Measurements from ENCODE around the gene GRIN3B.

The GRIN3B gene

GRCh38 chr19:1041835-1042685 lies 41.8 kb downstream of the GRIN3B start:
- DNase-seq (ENCODE audit: low read depth in 3 of 3), result no peak

DNA sequence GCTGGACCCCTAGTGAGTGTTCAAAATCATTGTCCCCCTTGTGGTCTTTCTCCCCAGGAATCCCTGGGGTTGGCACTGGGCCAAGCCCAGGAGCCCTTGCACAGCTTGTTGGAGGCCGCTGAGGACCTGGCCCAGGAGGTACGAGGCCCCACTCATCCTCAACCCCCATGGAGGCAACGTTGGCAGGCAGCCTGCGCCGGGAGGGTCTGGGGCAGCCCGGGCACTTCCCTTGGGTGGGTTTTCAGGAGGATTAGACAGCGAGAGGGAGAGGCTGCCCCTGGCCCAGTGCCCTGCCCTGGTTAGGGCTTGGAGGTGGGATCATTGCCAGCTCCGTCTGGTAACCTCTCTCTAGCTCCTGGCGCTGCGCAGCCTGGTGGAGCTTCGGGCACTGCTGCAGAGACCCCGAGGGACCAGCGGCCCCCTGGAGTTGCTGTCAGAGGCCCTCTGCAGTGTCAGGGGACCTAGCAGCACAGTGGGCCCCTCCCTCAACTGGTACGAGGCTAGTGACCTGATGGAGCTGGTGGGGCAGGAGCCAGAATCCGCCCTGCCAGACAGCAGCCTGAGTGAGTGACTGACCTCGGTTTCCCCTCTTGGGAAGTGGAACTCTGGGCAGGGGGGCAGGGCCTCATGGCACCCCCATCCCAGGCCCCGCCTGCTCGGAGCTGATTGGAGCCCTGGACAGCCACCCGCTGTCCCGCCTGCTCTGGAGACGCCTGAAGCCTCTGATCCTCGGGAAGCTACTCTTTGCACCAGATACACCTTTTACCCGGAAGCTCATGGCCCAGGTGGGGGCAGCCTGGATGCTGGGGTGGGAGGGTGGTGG lies 42.7 kb downstream of the GRIN3B start:
- DNase-seq (ENCODE audit: low read depth in 3 of 3), result no peak

DNA sequence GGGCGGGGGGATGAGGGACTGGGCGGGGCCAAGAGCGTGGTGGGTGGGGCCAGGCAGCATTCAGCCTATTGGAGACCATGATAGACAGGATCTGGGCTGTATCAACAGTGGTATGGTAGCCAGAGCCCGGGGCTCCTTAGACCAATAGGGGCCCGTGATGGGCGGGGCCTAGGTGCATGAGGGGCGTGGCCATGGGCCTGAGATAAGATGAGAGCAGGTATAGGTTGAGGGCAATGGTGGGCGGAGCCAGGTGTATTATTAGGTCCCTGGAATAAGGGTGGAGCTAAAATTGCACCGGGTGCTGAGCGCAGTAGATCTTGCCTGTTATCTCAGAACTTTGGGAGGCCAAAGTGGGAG lies 45.0 kb downstream of the GRIN3B start:
- DNase-seq (ENCODE audit: low read depth in 3 of 3), result no peak

GRCh38 chr19:1046117-1046626 lies 46.0 kb downstream of the GRIN3B start:
- no peak for DNase-seq (ENCODE audit: low read depth in 3 of 3)

DNA sequence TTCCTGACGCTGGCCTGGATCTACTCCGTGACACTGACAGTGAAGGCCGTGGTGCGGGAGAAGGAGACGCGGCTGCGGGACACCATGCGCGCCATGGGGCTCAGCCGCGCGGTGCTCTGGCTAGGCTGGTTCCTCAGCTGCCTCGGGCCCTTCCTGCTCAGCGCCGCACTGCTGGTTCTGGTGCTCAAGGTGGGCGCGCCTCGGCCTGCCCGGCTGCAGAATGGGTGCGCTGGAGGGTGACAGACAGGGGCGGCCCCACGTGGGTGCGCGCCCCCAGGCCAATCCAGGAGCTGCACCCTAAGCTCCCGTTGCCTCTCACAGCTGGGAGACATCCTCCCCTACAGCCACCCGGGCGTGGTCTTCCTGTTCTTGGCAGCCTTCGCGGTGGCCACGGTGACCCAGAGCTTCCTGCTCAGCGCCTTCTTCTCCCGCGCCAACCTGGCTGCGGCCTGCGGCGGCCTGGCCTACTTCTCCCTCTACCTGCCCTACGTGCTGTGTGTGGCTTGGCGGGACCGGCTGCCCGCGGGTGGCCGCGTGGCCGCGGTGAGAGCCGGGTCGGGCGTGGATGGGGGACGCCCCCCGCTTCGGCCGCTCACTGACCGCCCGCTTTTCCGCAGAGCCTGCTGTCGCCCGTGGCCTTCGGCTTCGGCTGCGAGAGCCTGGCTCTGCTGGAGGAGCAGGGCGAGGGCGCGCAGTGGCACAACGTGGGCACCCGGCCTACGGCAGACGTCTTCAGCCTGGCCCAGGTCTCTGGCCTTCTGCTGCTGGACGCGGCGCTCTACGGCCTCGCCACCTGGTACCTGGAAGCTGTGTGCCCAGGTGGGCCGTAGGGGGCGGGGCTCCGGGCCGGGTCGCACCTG lies 46.8 kb downstream of the GRIN3B start:
- no peak for DNase-seq (ENCODE audit: low read depth in 3 of 3)

GRCh38 chr19:1047696-1048147 lies 47.5 kb downstream of the GRIN3B start:
- DNase-seq (ENCODE audit: low read depth in 3 of 3), result no peak

- DNase-seq (ENCODE audit: low read depth in 3 of 3), result no peak
These were observed 48.9 kb downstream of the GRIN3B start for GRCh38 chr19:1049106-1049505.

- no peak for DNase-seq (ENCODE audit: low read depth in 3 of 3)
These were observed 49.6 kb downstream of the GRIN3B start for GRCh38 chr19:1049800-1050199.

- DNase-seq (ENCODE audit: low read depth in 3 of 3), result no peak
These were observed 51.0 kb downstream of the GRIN3B start for GRCh38 chr19:1050989-1051788.

- DNase-seq (ENCODE audit: low read depth in 3 of 3), result no peak
These were observed 51.6 kb downstream of the GRIN3B start for GRCh38 chr19:1051791-1052190.

GRCh38 chr19:1052349-1052975 lies 52.2 kb downstream of the GRIN3B start:
- DNase-seq (ENCODE audit: low read depth in 3 of 3), result no peak

DNA sequence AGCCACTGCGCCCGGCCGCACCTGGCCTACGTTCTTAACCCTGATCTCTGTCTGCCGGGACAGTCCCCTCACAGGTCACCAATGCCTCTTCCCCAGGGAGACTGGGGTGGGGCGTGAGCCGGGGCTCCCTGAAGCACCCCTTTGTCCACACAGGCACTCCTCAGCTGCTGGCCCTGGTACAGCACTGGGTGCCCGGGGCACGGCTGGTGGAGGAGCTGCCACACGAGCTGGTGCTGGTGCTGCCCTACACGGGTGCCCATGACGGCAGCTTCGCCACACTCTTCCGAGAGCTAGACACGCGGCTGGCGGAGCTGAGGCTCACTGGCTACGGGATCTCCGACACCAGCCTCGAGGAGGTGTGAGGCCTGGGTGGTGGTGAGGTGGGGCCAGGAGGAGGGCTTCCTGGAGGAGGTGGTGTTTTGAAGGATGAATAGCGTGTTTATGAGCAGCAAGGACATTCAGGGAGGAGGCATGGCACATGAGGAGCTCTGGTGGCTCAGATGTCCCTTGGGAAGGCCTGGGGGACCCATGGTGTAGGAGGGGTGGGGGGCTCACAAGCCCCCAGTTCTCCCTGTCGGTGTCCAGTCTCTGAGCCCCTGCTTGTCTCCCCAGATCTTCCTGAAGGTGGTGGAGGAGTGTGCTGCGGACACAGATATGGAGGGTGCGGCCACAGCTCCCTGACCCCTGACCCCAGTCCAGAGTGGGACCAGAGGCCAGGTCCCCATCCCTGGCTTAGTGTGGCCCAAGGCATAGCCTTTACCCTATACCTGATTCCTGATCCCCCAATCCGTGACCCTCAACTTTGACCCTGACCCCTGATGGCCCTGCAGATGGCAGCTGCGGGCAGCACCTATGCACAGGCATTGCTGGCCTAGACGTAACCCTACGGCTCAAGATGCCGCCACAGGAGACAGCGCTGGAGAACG lies 53.2 kb downstream of the GRIN3B start:
- DNase-seq (ENCODE audit: low read depth in 3 of 3), result no peak

DNA sequence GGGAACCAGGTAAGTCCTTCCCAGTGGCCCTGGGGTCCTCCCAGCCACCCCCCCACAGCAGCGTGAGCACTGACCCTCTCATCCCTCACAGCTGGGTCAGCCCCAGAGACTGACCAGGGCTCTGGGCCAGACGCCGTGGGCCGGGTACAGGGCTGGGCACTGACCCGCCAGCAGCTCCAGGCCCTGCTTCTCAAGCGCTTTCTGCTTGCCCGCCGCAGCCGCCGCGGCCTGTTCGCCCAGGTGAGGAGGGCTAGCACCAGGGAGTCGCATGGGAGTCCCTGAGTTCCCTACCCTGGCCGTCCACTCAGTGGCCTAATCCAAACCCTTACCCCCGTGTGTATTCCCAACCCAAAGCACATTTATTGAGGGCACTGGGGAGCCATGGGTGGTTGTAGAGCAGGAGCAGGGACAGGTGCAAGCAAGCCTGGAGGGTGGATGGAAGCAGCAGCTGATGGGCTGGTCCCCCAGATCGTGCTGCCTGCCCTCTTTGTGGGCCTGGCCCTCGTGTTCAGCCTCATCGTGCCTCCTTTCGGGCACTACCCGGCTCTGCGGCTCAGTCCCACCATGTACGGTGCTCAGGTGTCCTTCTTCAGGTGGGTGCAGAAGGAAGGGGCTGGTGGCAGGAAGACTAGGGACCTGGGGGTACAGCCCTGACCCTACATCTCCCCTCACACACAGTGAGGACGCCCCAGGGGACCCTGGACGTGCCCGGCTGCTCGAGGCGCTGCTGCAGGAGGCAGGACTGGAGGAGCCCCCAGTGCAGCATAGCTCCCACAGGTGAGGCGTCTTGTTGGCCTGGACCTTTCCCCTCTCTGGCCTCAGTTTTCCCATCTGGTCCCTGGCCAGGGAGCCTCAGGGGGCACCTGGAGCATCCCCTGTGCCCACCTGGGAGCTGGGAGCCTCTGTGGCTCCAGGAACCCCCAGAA lies 54.1 kb downstream of the GRIN3B start:
- no peak for DNase-seq (ENCODE audit: low read depth in 3 of 3)

GRCh38 chr19:1055028-1055425 lies 54.8 kb downstream of the GRIN3B start:
- no peak for DNase-seq (ENCODE audit: low read depth in 3 of 3)

DNA sequence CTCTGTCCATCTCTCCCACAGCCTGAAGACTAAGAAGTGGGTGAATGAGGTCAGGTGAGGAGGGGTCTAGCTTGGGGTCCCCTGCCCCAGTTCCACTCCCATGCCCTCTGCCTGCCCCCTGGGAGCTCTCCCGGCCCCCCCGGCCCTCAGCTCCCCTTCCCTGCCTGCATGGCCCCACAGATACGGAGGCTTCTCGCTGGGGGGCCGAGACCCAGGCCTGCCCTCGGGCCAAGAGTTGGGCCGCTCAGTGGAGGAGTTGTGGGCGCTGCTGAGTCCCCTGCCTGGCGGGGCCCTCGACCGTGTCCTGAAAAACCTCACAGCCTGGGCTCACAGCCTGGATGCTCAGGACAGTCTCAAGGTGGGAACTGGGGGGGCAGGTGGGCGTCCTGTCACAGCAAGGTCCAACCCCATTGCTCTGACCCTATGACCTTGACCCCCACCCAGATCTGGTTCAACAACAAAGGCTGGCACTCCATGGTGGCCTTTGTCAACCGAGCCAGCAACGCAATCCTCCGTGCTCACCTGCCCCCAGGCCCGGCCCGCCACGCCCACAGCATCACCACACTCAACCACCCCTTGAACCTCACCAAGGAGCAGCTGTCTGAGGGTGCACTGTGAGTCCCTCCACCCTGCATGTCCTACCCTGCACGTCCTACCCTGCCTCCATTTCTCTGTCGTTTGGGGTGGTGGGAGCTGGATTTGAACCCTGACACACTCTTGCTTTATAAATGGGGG lies 55.8 kb downstream of the GRIN3B start:
- no peak for DNase-seq (ENCODE audit: low read depth in 3 of 3)

DNA sequence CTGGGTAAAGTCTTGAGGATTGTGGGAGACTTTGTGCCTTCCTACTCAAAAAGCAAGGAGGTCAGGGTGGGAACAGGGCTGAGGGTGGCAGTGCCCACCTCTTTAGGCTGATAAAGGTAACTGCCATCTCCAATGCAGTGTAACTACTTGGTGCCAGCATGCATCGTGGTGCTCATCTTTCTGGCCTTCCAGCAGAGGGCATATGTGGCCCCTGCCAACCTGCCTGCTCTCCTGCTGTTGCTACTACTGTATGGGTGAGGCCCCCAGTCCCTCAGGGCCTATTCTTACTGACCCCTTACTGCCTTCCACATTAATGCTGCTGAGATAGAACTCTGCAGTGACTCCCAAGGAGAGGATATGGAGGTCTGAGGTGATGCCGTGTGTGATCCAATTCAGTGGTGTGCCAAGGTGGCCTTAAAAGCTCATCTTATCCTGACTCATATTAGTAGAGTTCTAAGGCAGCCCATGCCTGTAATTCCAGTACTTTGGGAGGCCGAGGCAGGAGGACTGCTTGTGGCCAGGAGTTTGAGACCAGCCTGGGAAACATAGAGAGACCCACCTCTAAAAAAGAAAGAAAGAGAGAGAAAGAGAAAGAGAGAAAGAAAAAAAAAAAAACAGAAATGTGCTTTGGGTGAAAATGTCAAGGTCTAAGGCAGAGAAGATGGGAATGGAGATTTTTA lies 57.1 kb downstream of the GRIN3B start:
- DNase-seq (ENCODE audit: low read depth in 3 of 3), result no peak

DNA sequence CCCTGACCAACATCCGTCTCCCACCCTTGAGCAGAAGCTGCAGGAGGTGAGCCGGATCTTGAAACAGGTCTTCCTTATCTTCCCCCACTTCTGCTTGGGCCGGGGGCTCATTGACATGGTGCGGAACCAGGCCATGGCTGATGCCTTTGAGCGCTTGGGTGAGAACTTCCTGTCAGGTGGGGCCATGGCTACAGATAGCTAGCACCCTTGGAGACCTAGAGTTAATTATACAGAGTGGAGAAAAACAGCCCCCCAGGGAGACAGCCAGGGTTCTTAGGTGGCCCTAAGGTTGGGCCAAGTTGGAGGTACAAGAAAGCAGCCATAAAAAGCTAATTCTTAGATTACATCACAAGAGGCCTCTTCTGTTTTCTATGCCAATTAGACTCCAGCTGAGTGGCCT lies 57.9 kb downstream of the GRIN3B start:
- DNase-seq (ENCODE audit: low read depth in 3 of 3), result no peak
